ENCODE data around the gene CAMKV.

- no peak for TF ChIP-seq CTCF (optimal IDR thresholded peaks at IDR 0.05 in 1 of 3, IDR thresholded peaks at IDR 0.05 in 1 of 3, conservative IDR thresholded peaks at IDR 0.05 in 1 of 3; ENCODE audit: extremely low read depth in 1 of 3, insufficient read depth in 2 of 3, low read length in 3 of 3)
- no peak for TF ChIP-seq EZH2 (IDR thresholded peaks at IDR 0.05; ENCODE audit: low read length)
Observed at GRCh38 chr3:49900491-49901153, 30.9 kb upstream of the CAMKV start.

Measured in keratinocyte (primary cell).